ENCODE measurements around the gene PCSK9.

GRCh38 chr1:55001311-55001710 lies 38.0 kb upstream of the PCSK9 start:
- TF ChIP-seq NFE2L2 (IDR thresholded peaks at IDR 0.05; ENCODE audit: low read length), result no peak
- TF ChIP-seq RFX5 (IDR thresholded peaks at IDR 0.05; ENCODE audit: low read depth, low read length), result no peak
